H9 (cell line): Measurements from ENCODE around the gene TAS1R1. TPM values are rescaled to one million over a fixed set of nuclear protein-coding genes. Genes with fewer than 3 reads are reported as not detected.

Experiments used
- DNase-seq: peaks from one replicate; pipeline ENCODE4 v3.0.0-alpha.2; 2017
- H2AFZ ChIP-seq: one replicate; pipeline ENCODE4 v1.6.1; 2013; ENCODE audit warnings: mild to moderate bottlenecking, low read length, control low read depth, moderate library complexity
- H2AK5ac ChIP-seq: 2 replicates; pipeline ENCODE4 v1.6.1; 2013; ENCODE audit warnings: low read length, control low read depth, mixed read lengths; ENCODE audit not compliant: insufficient read length
- H2BK120ac ChIP-seq: one replicate; pipeline ENCODE4 v1.6.1; 2013; ENCODE audit warnings: low read depth, mild to moderate bottlenecking, low read length, control low read depth, inconsistent platforms; ENCODE audit not compliant: poor library complexity, severe bottlenecking
- H2BK12ac ChIP-seq: 2 replicates; pipeline ENCODE4 v1.6.1; 2013; ENCODE audit warnings: low read length, control low read depth, mixed read lengths, low read depth; ENCODE audit not compliant: insufficient read length
- H2BK15ac ChIP-seq: 2 replicates; pipeline ENCODE4 v1.6.1; 2013; ENCODE audit warnings: low read depth, low read length, control low read depth
- H2BK20ac ChIP-seq: one replicate; pipeline ENCODE4 v1.6.1; 2013; ENCODE audit warnings: low read depth, mild to moderate bottlenecking, low read length, control low read depth, inconsistent platforms; ENCODE audit not compliant: poor library complexity, severe bottlenecking
- H2BK5ac ChIP-seq: 2 replicates; pipeline ENCODE4 v1.6.1; 2013; ENCODE audit warnings: low read length, control low read depth, mixed read lengths; ENCODE audit not compliant: insufficient read length
- H3K14ac ChIP-seq: 2 replicates; pipeline ENCODE4 v1.6.1; 2013; ENCODE audit warnings: low read length, control low read depth; ENCODE audit not compliant: insufficient read depth
- H3K18ac ChIP-seq: 2 replicates; pipeline ENCODE4 v1.6.1; 2013; ENCODE audit warnings: low read depth, mild to moderate bottlenecking, mixed read lengths, low read length, control low read depth; ENCODE audit not compliant: insufficient read length
- H3K23ac ChIP-seq: 2 replicates; pipeline ENCODE4 v1.6.1; 2013; ENCODE audit warnings: low read length, control low read depth, mixed read lengths, low read depth; ENCODE audit not compliant: insufficient read length
- H3K23me2 ChIP-seq: 2 replicates; pipeline ENCODE4 v1.6.1; 2013; ENCODE audit warnings: low read depth, mild to moderate bottlenecking, mixed read lengths, low read length, control low read depth; ENCODE audit not compliant: insufficient read length, poor library complexity, severe bottlenecking
- H3K27ac ChIP-seq: 2 replicates; pipeline ENCODE4 v1.5.1; 2013; ENCODE audit warnings: low read length, control low read depth, mixed read lengths, low read depth; ENCODE audit not compliant: insufficient read length
- H3K27me3 ChIP-seq: 2 replicates; pipeline ENCODE4 v1.6.1; 2013; ENCODE audit warnings: low read length, control low read depth, inconsistent platforms; ENCODE audit not compliant: insufficient read depth
- H3K4ac ChIP-seq: 2 replicates; pipeline ENCODE4 v1.6.1; 2013; ENCODE audit warnings: low read depth, mild to moderate bottlenecking, control low read depth, inconsistent platforms, low read length, moderate library complexity
- H3K4me1 ChIP-seq: 2 replicates; pipeline ENCODE4 v1.6.1; 2013; ENCODE audit warnings: low read length, control low read depth, inconsistent platforms; ENCODE audit not compliant: insufficient read depth
- H3K4me2 ChIP-seq: 2 replicates; pipeline ENCODE4 v1.6.1; 2013; ENCODE audit warnings: low read length, control low read depth, mixed read lengths; ENCODE audit not compliant: insufficient read length, insufficient read depth
- H3K56ac ChIP-seq: 2 replicates; pipeline ENCODE4 v1.6.1; 2013; ENCODE audit warnings: low read depth, mild to moderate bottlenecking, mixed read lengths, low read length, control low read depth; ENCODE audit not compliant: insufficient read length
- H3K79me1 ChIP-seq: 2 replicates; pipeline ENCODE4 v1.6.1; 2013; ENCODE audit warnings: low read depth, mild to moderate bottlenecking, moderate library complexity, low read length, control low read depth, inconsistent platforms; ENCODE audit not compliant: insufficient read depth, poor library complexity, severe bottlenecking
- H3K79me2 ChIP-seq: 2 replicates; pipeline ENCODE4 v1.6.1; 2013; ENCODE audit warnings: low read length, control low read depth, inconsistent platforms; ENCODE audit not compliant: insufficient read depth
- H3K9ac ChIP-seq: 2 replicates; pipeline ENCODE4 v1.6.1; 2013; ENCODE audit warnings: low read length, control low read depth, mixed read lengths; ENCODE audit not compliant: insufficient read length; ENCODE audit errors: extremely low read depth
- H3K9me3 ChIP-seq: one replicate; pipeline ENCODE4 v1.6.1; 2013; ENCODE audit warnings: low read depth, low read length, inconsistent platforms; ENCODE audit not compliant: control insufficient read depth
- H3T11ph ChIP-seq: one replicate; pipeline ENCODE4 v1.6.1; 2013; ENCODE audit warnings: mild to moderate bottlenecking, low read length, control low read depth, inconsistent platforms
- H4K20me1 ChIP-seq: one replicate; pipeline ENCODE4 v1.6.1; 2013; ENCODE audit not compliant: control insufficient read depth, insufficient read length, insufficient read depth
- H4K5ac ChIP-seq: 2 replicates; pipeline ENCODE4 v1.6.1; 2013; ENCODE audit warnings: low read depth, mild to moderate bottlenecking, mixed read lengths, low read length, control low read depth; ENCODE audit not compliant: insufficient read length
- H4K8ac ChIP-seq: replicated peaks from 2 replicates; pipeline ENCODE4 v1.6.1; 2013; ENCODE audit warnings: low read length, control low read depth, mixed read lengths, low read depth; ENCODE audit not compliant: insufficient read length
- H4K91ac ChIP-seq: 2 replicates; pipeline ENCODE4 v1.6.1; 2013; ENCODE audit warnings: low read depth, mild to moderate bottlenecking, moderate library complexity, mixed read lengths, low read length, control low read depth; ENCODE audit not compliant: insufficient read length
- H3K27ac Mint-ChIP-seq, 3 experiments: 2 replicates in 2 of 3; 3 replicates in 1 of 3; pipeline ENCODE4 v1.8.0; 2020 to 2021; ENCODE audit warnings: mixed read lengths in 3 of 3, mild to moderate bottlenecking in 1 of 3, moderate library complexity in 1 of 3
- H3K27me3 Mint-ChIP-seq: 2 replicates; pipeline ENCODE4 v1.8.0; 2021; ENCODE audit warnings: low read depth, mild to moderate bottlenecking, moderate library complexity, mixed read lengths
- H3K36me3 Mint-ChIP-seq, 3 experiments: 2 replicates in 2 of 3; 3 replicates in 1 of 3; pipeline ENCODE4 v1.8.0; 2020 to 2021; ENCODE audit warnings: low read depth in 3 of 3, mixed read lengths in 3 of 3; ENCODE audit not compliant: insufficient read depth in 1 of 3
- H3K4me1 Mint-ChIP-seq, 2 experiments: 2 replicates each; pipeline ENCODE4 v1.8.0; 2020; ENCODE audit warnings: mixed read lengths in 2 of 2
- H3K4me3 Mint-ChIP-seq, 2 experiments: 2 replicates in 1 of 2; 3 replicates in 1 of 2; pipeline ENCODE4 v1.8.0; 2020 to 2021; ENCODE audit warnings: mild to moderate bottlenecking in 2 of 2, mixed read lengths in 2 of 2, moderate library complexity in 1 of 2
- H3K9me3 Mint-ChIP-seq, 2 experiments: 2 replicates in 1 of 2; 3 replicates in 1 of 2; pipeline ENCODE4 v1.8.0; 2020; ENCODE audit warnings: mild to moderate bottlenecking in 2 of 2, mixed read lengths in 2 of 2, moderate library complexity in 1 of 2
- CTCF ChIP-seq: fragments of 200-600 bp; sonication (generic); conservative IDR thresholded peaks from 3 replicates; pipeline ENCODE4 v1.8.0; 2021; ENCODE audit warnings: antibody characterized with exemption, mild to moderate bottlenecking
- WGBS: extraction: QIAGEN DNeasy Blood & Tissue Kit; methylation state at CpG from one replicate; pipeline ENCODE4 v1.1.7; 2013; ENCODE audit warnings: missing lambda C conversion rate, low lambda C conversion rate, mixed read lengths; ENCODE audit not compliant: insufficient read length; ENCODE audit errors: extremely low coverage; 5-methylcytosine and 5-hydroxymethylcytosine counted together
- total RNA-seq: library from RNA; stranded (reverse); gene quantifications from 2 replicates; pipeline ENCODE4 v1.2.1, GENCODE V29; 2021

The TAS1R1 gene
- total RNA-seq, 1 experiment from 2014 or later: not detected

- Histone ChIP-seq H2BK12ac (no peak overlapping the region), H2BK20ac (no peak overlapping the region), H3K56ac (no peak overlapping the region), H2BK5ac (no peak overlapping the region), H3K23me2 (no peaks in the 10 kb centered on the region), H3K9ac (no peak overlapping the region), H3K27ac (no peak overlapping the region), H2AFZ (no peak overlapping the region), H3K4me2 (no peak overlapping the region), H4K5ac (no peak overlapping the region), H4K91ac (no peak overlapping the region), H4K20me1 (no peaks in the 10 kb centered on the region), H3K9me3 (no peaks in the 10 kb centered on the region), H3K79me1 (no peaks in the 10 kb centered on the region), H3K4ac (no peak overlapping the region), H3T11ph (no peak overlapping the region), H3K79me2 (no peaks in the 10 kb centered on the region), H3K18ac (no peak overlapping the region), H2BK15ac (no peak overlapping the region), H3K14ac (no peak overlapping the region; the same call in 1 of the 2 replicates), H3K27me3 (no peaks in the 10 kb centered on the region), H4K8ac (no peak overlapping the region), H2BK120ac (no peak overlapping the region), H3K23ac (no peak overlapping the region), H2AK5ac (no peak overlapping the region), H3K4me1 (no peaks in the 10 kb centered on the region)
- DNase-seq: no peak
- Mint-ChIP-seq H3K27me3 (no peaks in the 10 kb centered on the region), H3K9me3 (no peaks in the 10 kb centered on the region), H3K36me3 (peaks cover 9 to 44% (median 31%) of the 10 kb centered on the region in 3 experiments; a peak in 6 of 7 replicates), H3K27ac (no peak overlapping the region), H3K4me1 (peaks cover 0 to 3% of the 10 kb centered on the region in 2 experiments; a peak in 2 of 4 replicates), H3K4me3 (no peak overlapping the region)
- WGBS: no CpG with 5 or more reads among the region's 11 CpGs
- no peak for TF ChIP-seq CTCF
These were observed 31.3 kb downstream of the TAS1R1 start for GRCh38 chr1:6586404-6586816.
